Keratinocyte (primary cell): ENCODE measurements around the gene PDZK1. TPM values are rescaled to one million over a fixed set of nuclear protein-coding genes. Genes with fewer than 3 reads are reported as not detected.
"Not testable (repeated sequence)": the region's sequence is repeated elsewhere in the genome, so short reads cannot be mapped to it uniquely, and the experiment has no call there.

ENCODE experiments used
- DNase-seq: peaks from one replicate; pipeline ENCODE4 v3.0.0-alpha.2; 2011; ENCODE audit warnings: low read depth, missing footprints, low spot score
- FAIRE-seq: peaks from 2 replicates; lab custom pipeline; 2011; peaks lifted over from hg19 to GRCh38; lab: Jason Lieb, UNC
- H2AFZ ChIP-seq: 2 replicates; pipeline ENCODE4 v1.6.0; 2012; ENCODE audit warnings: low read length, control low read depth, inconsistent platforms; ENCODE audit not compliant: control insufficient read depth
- H3K27ac ChIP-seq: 2 replicates; pipeline ENCODE4 v1.5.1; 2011; ENCODE audit warnings: low read length; ENCODE audit not compliant: control insufficient read depth, insufficient read depth
- H3K27me3 ChIP-seq: 3 replicates; pipeline ENCODE4 v1.6.0; 2011; ENCODE audit warnings: low read length; ENCODE audit not compliant: control insufficient read depth, insufficient read depth; ENCODE audit errors: extremely low read depth
- H3K36me3 ChIP-seq, 2 experiments: 2 replicates in 1 of 2; 3 replicates in 1 of 2; pipeline ENCODE4 v1.5.1; 2011; ENCODE audit warnings: low read length in 2 of 2, mild to moderate bottlenecking in 1 of 2; ENCODE audit not compliant: control insufficient read depth in 2 of 2, insufficient read depth in 2 of 2; ENCODE audit errors: extremely low read depth in 1 of 2
- H3K4me1 ChIP-seq: 3 replicates; pipeline ENCODE4 v1.5.1; 2011; ENCODE audit warnings: low read length; ENCODE audit not compliant: control insufficient read depth, insufficient read depth; ENCODE audit errors: extremely low read depth
- H3K4me2 ChIP-seq: 3 replicates; pipeline ENCODE4 v1.6.0; 2011; ENCODE audit warnings: low read depth, low read length; ENCODE audit not compliant: control insufficient read depth, insufficient read depth; ENCODE audit errors: extremely low read depth
- H3K4me3 ChIP-seq, 3 experiments: fragments of 200-600 bp in 1 of 3; sonication (generic) in 1 of 3; 2 replicates in 2 of 3; 3 replicates in 1 of 3; pipeline ENCODE4 v1.5.1; 2011 to 2016; ENCODE audit warnings: low read length in 3 of 3, mild to moderate bottlenecking in 3 of 3, control low read depth in 2 of 3, inconsistent platforms in 1 of 3, low read depth in 1 of 3, mixed read lengths in 1 of 3, mixed run types in 1 of 3, moderate library complexity in 1 of 3; ENCODE audit not compliant: control insufficient read depth in 2 of 3, insufficient read depth in 2 of 3; ENCODE audit errors: extremely low read depth in 1 of 3
- H3K79me2 ChIP-seq: 2 replicates; pipeline ENCODE4 v1.6.0; 2012; ENCODE audit warnings: low read length; ENCODE audit not compliant: control insufficient read depth, insufficient read depth
- H3K9ac ChIP-seq: 3 replicates; pipeline ENCODE4 v1.6.0; 2011; ENCODE audit warnings: low read length; ENCODE audit not compliant: control insufficient read depth, insufficient read depth; ENCODE audit errors: extremely low read depth
- H3K9me1 ChIP-seq: 3 replicates; pipeline ENCODE4 v1.6.0; 2011; ENCODE audit warnings: low read length; ENCODE audit not compliant: control insufficient read depth, insufficient read depth; ENCODE audit errors: extremely low read depth
- H3K9me3 ChIP-seq: 2 replicates; pipeline ENCODE4 v1.5.1; 2012; ENCODE audit warnings: low read depth, low read length; ENCODE audit not compliant: control insufficient read depth
- H4K20me1 ChIP-seq: 3 replicates; pipeline ENCODE4 v1.6.0; 2011; ENCODE audit warnings: low read length; ENCODE audit not compliant: control insufficient read depth, insufficient read depth; ENCODE audit errors: extremely low read depth
- CTCF ChIP-seq, 3 experiments: IDR thresholded peaks in 1 of 3; conservative IDR thresholded peaks in 1 of 3; optimal IDR thresholded peaks in 1 of 3; 2 replicates in 2 of 3; 3 replicates in 1 of 3; pipeline versions ENCODE3 to v1.5.1; 2011; ENCODE audit warnings: low read length in 3 of 3, mild to moderate bottlenecking in 3 of 3, moderate library complexity in 2 of 3, control low read depth in 1 of 3, inconsistent platforms in 1 of 3; ENCODE audit not compliant: insufficient read depth in 2 of 3; ENCODE audit errors: extremely low read depth in 1 of 3
- EZH2 ChIP-seq: IDR thresholded peaks from one replicate; pipeline ENCODE4 v1.6.1; 2012; ENCODE audit warnings: inconsistent platforms, mild to moderate bottlenecking, low read length, moderate library complexity
- dilution Hi-C: fragments of 300-500 bp; cut with MboI; formaldehyde crosslinking; loops from one replicate; pipeline ENCODE4 v1.7.0; 2020; ENCODE audit warnings: low sequenced_read_pairs; ENCODE audit not compliant: extremely low pct_ligation_motif_present
- polyA plus RNA-seq, 5 experiments: library from polyadenylated mRNA; depleted of rRNA in 3 of 5; stranded (reverse) in 3 of 5; stranded (forward) in 1 of 5; unstranded in 1 of 5; fragments of >200 nt; gene quantifications; 1 replicate in 1 of 5; 2 replicates in 3 of 5; 3 replicates in 1 of 5; pipeline versions ENCODE4 v1.2.1 to v1.2.3, GENCODE V29; 2011 to 2012; ENCODE audit warnings: missing spikeins in 2 of 5, low read depth in 1 of 5, low replicate concordance in 1 of 5

Gene PDZK1
- polyA plus RNA-seq, 1 donor (not counting 4 experiments of a cell fraction or from before 2014, with no cell fraction given): 0.21 TPM

GRCh38 chr1:145688924-145689323, 18.2 kb downstream of the PDZK1 start:
- Histone ChIP-seq H3K27ac (no peak overlapping the region), H3K36me3 (no peaks in the 10 kb centered on the region), H2AFZ (no peak overlapping the region), H3K9me3 (no peaks in the 10 kb centered on the region), H3K79me2 (no peaks in the 10 kb centered on the region), H4K20me1 (no peaks in the 10 kb centered on the region), H3K27me3 (no peaks in the 10 kb centered on the region), H3K4me3 (no peak overlapping the region), H3K4me1 (peaks cover 26% of the 10 kb centered on the region), H3K4me2 (no peak overlapping the region), H3K9me1 (no peaks in the 10 kb centered on the region), H3K9ac (no peak overlapping the region)
- TF ChIP-seq CTCF (optimal IDR thresholded peaks at IDR 0.05 in 1 of 3, IDR thresholded peaks at IDR 0.05 in 1 of 3, conservative IDR thresholded peaks at IDR 0.05 in 1 of 3; ENCODE audit: extremely low read depth in 1 of 3, insufficient read depth in 2 of 3, low read length in 3 of 3): no peak
- no peak for TF ChIP-seq EZH2
- dilution Hi-C loops: no loop called here
- FAIRE-seq: no peak
- no peak for DNase-seq

- Histone ChIP-seq H3K4me1 (peaks cover 26% of the 10 kb centered on the region), H3K4me2 (no peak overlapping the region), H3K27me3 (no peaks in the 10 kb centered on the region), H3K9me3 (no peaks in the 10 kb centered on the region), H3K9me1 (no peaks in the 10 kb centered on the region), H3K27ac (no peak overlapping the region), H3K4me3 (no peak overlapping the region), H3K36me3 (no peaks in the 10 kb centered on the region), H4K20me1 (no peaks in the 10 kb centered on the region), H3K79me2 (no peaks in the 10 kb centered on the region), H3K9ac (no peak overlapping the region), H2AFZ (no peak overlapping the region)
- dilution Hi-C loops: no loop called here
- FAIRE-seq (no peak), DNase-seq (no peak)
- TF ChIP-seq CTCF (optimal IDR thresholded peaks at IDR 0.05 in 1 of 3, IDR thresholded peaks at IDR 0.05 in 1 of 3, conservative IDR thresholded peaks at IDR 0.05 in 1 of 3; ENCODE audit: extremely low read depth in 1 of 3, insufficient read depth in 2 of 3, low read length in 3 of 3) (no peak), EZH2 (no peak)
These were observed 18.8 kb downstream of the PDZK1 start for GRCh38 chr1:145688328-145688727.

GRCh38 chr1:145686078-145686477, 21.1 kb downstream of the PDZK1 start:
- H3K9ac ChIP-seq, H3K9me3 ChIP-seq, H3K27ac ChIP-seq, H3K36me3 ChIP-seq, H2AFZ ChIP-seq, H3K4me2 ChIP-seq, FAIRE-seq, DNase-seq, H4K20me1 ChIP-seq, H3K9me1 ChIP-seq, H3K4me3 ChIP-seq, H3K27me3 ChIP-seq, H3K79me2 ChIP-seq, dilution Hi-C loops: not testable (repeated sequence)
- peaks cover 21% of the 10 kb centered on the region for H3K4me1 ChIP-seq

- H4K20me1 ChIP-seq, H3K36me3 ChIP-seq, H3K4me1 ChIP-seq, dilution Hi-C loops, H2AFZ ChIP-seq, H3K9me3 ChIP-seq, H3K9me1 ChIP-seq, H3K9ac ChIP-seq, H3K4me2 ChIP-seq, H3K79me2 ChIP-seq, H3K4me3 ChIP-seq, FAIRE-seq, H3K27me3 ChIP-seq, DNase-seq: not testable (repeated sequence)
- H3K27ac ChIP-seq: peak overlapping the region; percentile 36
These were observed 22.3 kb downstream of the PDZK1 start for GRCh38 chr1:145684858-145685257.
